ENCODE measurements around the gene BEST4.
A peak's percentile ranks its signal among the peaks of the same experiment; 100 is the strongest.

- TF ChIP-seq CTCF (conservative IDR thresholded peaks at IDR 0.05; ENCODE audit: low read depth, low read length) (no peak), MAFK (IDR thresholded peaks at IDR 0.05; ENCODE audit: low read depth, low read length) (no peak), POLR2A (IDR thresholded peaks at IDR 0.05; ENCODE audit: low read depth, low read length) (0 out of 2 replicates have a peak, but pooled peaks have one; percentile 32), MAZ (IDR thresholded peaks at IDR 0.05; ENCODE audit: borderline replicate concordance, low read depth, low read length) (no peak), RCOR1 (IDR thresholded peaks at IDR 0.05; ENCODE audit: insufficient replicate concordance, low read length) (no peak)
These were observed 34.2 kb upstream of the BEST4 start for GRCh38 chr1:44822131-44822701.
